ENCODE data around the gene PDZD2. TPM values are rescaled to one million over a fixed set of nuclear protein-coding genes. Genes with fewer than 3 reads are reported as not detected.

PDZD2 gene
- total and polyA plus RNA-seq, 8 donors = 16.2 to 49.8 (median 20.4) TPM

DNA sequence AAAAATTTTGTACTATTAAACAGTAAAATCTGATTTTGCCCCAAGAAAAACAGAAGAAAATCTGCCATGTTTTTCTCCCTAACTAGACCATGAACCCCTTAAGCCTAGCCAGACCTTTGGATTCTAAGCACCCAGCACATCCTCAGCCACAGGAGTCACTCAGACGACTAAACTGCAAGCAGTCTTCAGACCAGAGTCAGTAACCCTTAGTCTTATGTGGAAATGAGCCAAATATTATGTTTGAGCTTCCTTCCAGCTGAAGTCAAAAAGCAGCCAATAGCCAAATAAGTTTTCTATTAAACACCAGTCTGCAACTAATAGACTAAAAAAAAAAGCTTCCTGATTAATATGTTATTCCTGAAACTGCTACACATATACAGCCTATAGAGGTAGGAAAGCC is 487.8 kb downstream of the PDZD2 start:
- no peak for TF ChIP-seq CTCF (IDR thresholded peaks at IDR 0.05)
- Histone ChIP-seq H3K36me3 (peaks cover 0 to 44% of the 10 kb centered on the region in 2 donors), H3K9me3 (no peaks in the 10 kb centered on the region), H3K4me3 (no peak overlapping the region), H3K4me1 (peaks cover 8 to 22% of the 10 kb centered on the region in 2 donors), H3K27me3 (no peaks in the 10 kb centered on the region), H3K27ac (no peak overlapping the region)
- intact Hi-C loops (cut with DNase I) = no loop called here
- no peak for ATAC-seq
- no peak for DNase-seq

- Histone ChIP-seq H3K27me3 (no peaks in the 10 kb centered on the region), H3K27ac (no peak overlapping the region), H3K9me3 (no peaks in the 10 kb centered on the region), H3K4me1 (peaks cover 8 to 22% of the 10 kb centered on the region in 2 donors), H3K4me3 (no peak overlapping the region), H3K36me3 (peaks cover 0 to 39% of the 10 kb centered on the region in 2 donors)
- intact Hi-C loops (cut with DNase I) = no loop called here
- no peak for DNase-seq
- TF ChIP-seq CTCF (IDR thresholded peaks at IDR 0.05) = no peak
- ATAC-seq = no peak
Measured at GRCh38 chr5:32127711-32128110, 488.8 kb downstream of the PDZD2 start.

- intact Hi-C loops (cut with DNase I) = no loop called here
- DNase-seq (no peak), ATAC-seq (no peak)
- H3K4me3 ChIP-seq = no peak overlapping the region
- no peak overlapping the region for H3K27ac ChIP-seq
- H3K9me3 ChIP-seq = no peaks in the 10 kb centered on the region
- no peaks in the 10 kb centered on the region for H3K27me3 ChIP-seq
- no peak for TF ChIP-seq CTCF (IDR thresholded peaks at IDR 0.05)
- H3K36me3 ChIP-seq = peaks cover 0 to 50% of the 10 kb centered on the region in 2 donors
- H3K4me1 ChIP-seq = peaks cover 5 to 19% of the 10 kb centered on the region in 2 donors
Measured at GRCh38 chr5:32129074-32129598, 490.2 kb downstream of the PDZD2 start.

- H3K4me3 ChIP-seq = no peak overlapping the region
- no peak for DNase-seq
- H3K27ac ChIP-seq = no peak overlapping the region
- TF ChIP-seq CTCF (IDR thresholded peaks at IDR 0.05) = no peak
- intact Hi-C loops (cut with DNase I) = no loop called here
- H3K36me3 ChIP-seq = peaks cover 0 to 60% of the 10 kb centered on the region in 2 donors
- no peaks in the 10 kb centered on the region for H3K9me3 ChIP-seq
- ATAC-seq = no peak
- no peaks in the 10 kb centered on the region for H3K27me3 ChIP-seq
- peaks cover 0 to 16% of the 10 kb centered on the region in 2 donors for H3K4me1 ChIP-seq
Measured at GRCh38 chr5:32130865-32131264, 491.9 kb downstream of the PDZD2 start.

- Histone ChIP-seq H3K4me3 (no peak overlapping the region), H3K27ac (no peak overlapping the region), H3K36me3 (peaks cover 0 to 58% of the 10 kb centered on the region in 2 donors), H3K9me3 (no peaks in the 10 kb centered on the region), H3K27me3 (no peaks in the 10 kb centered on the region), H3K4me1 (peaks cover 0 to 16% of the 10 kb centered on the region in 2 donors)
- no peak for TF ChIP-seq CTCF (IDR thresholded peaks at IDR 0.05)
- ATAC-seq (no peak), DNase-seq (no peak)
- intact Hi-C loops (cut with DNase I) = no loop called here
Measured at GRCh38 chr5:32131604-32132003, 492.7 kb downstream of the PDZD2 start.

Data from left lung (tissue), 10 donors.